Hepatic stellate cell (primary cell): Measurements from ENCODE around the gene NAP1L1.

ENCODE experiments used
- DNase-seq: peaks from one replicate; pipeline ENCODE4 v3.0.0; 2011; ENCODE audit warnings: low spot score

NAP1L1 gene

GRCh38 chr12:76083904-76084862 is at the start of gene NAP1L1:
TSS of gene NAP1L1 (minus strand) at chr12:76084685. CDS start at chr12:76074219, 10,466 bp downstream.
- peak; percentile 93 for DNase-seq

GRCh38 chr12:76127588-76127987 is 43.1 kb upstream of the NAP1L1 start:
- no peak for DNase-seq

- no peak for DNase-seq
These were observed 40.0 kb upstream of the NAP1L1 start for GRCh38 chr12:76124456-76124855.

- DNase-seq: no peak
These were observed 39.1 kb upstream of the NAP1L1 start for GRCh38 chr12:76123259-76124212.

GRCh38 chr12:76119887-76120286 is 35.4 kb upstream of the NAP1L1 start:
- no peak for DNase-seq

GRCh38 chr12:76117751-76118150 is 33.3 kb upstream of the NAP1L1 start:
- DNase-seq: no peak

GRCh38 chr12:76117067-76117691 is 32.7 kb upstream of the NAP1L1 start:
- DNase-seq: no peak

GRCh38 chr12:76113800-76114757 is 29.6 kb upstream of the NAP1L1 start:
- peak; percentile 22 for DNase-seq

- no peak for DNase-seq
These were observed 26.8 kb upstream of the NAP1L1 start for GRCh38 chr12:76111209-76111749.

GRCh38 chr12:76109879-76110278 is 25.4 kb upstream of the NAP1L1 start:
- no peak for DNase-seq

GRCh38 chr12:76108356-76108755 is 23.9 kb upstream of the NAP1L1 start:
- DNase-seq: no peak

GRCh38 chr12:76106631-76107030 is 22.1 kb upstream of the NAP1L1 start:
- no peak for DNase-seq

- no peak for DNase-seq
These were observed 19.5 kb upstream of the NAP1L1 start for GRCh38 chr12:76103958-76104357.

- DNase-seq: no peak
These were observed 17.4 kb upstream of the NAP1L1 start for GRCh38 chr12:76101739-76102385.

- no peak for DNase-seq
These were observed 11.7 kb upstream of the NAP1L1 start for GRCh38 chr12:76096079-76096646.

- DNase-seq: no peak
These were observed 10.3 kb upstream of the NAP1L1 start for GRCh38 chr12:76094754-76095153.

- DNase-seq: no peak
These were observed 6.8 kb upstream of the NAP1L1 start for GRCh38 chr12:76091246-76091754.

- DNase-seq: peak; percentile 25
These were observed 1.0 kb upstream of the NAP1L1 start for GRCh38 chr12:76085520-76085868.

GRCh38 chr12:76084863-76085519 is 506 bp upstream of the NAP1L1 start:
- peak; percentile 72 for DNase-seq
